ENCODE results near the gene USF3. TPM values are rescaled to one million over a fixed set of nuclear protein-coding genes. Genes with fewer than 3 reads are reported as not detected.
A peak's percentile ranks its signal among the peaks of the same experiment; 100 is the strongest.

Gene USF3
- total and polyA plus RNA-seq, 9 donors, result 10.7 to 19.8 (median 15.7) TPM

DNA sequence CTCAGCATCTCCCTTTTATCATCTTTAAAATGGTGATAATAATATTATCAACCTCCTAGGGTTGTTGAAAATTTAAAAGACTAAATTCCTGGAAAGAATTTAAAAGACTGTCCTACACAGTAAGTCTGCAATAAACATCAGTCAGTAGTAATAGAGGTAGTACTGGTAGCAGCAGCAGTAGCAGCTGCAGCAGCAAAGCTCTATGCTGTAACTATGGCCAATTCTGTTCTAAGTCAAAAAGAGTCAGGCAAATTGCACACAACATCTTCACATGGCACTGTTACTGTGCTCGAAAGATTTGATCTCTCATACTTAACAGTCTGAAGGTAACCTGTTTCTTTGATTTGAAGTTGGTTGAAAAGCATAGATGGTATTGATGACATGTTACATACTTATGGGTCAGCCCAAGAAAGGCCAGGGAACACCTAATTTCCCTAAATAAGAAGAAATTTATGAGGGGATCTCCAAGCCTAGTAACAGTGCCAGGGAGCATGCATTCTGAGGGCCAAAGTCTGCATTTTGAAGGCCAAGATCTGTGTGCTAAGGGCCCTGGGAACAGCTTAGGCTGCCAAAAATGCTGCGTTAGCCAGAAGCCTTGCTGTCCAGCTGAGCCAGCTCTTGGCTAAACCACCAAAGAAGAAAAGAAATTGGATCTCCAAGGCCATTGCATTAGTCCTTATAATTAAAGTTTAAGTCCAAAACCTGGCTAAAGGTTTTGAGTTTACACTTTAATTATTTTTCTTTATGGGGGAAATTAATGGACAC is 95.8 kb downstream of the USF3 start:
- peaks cover 11% of the 10 kb centered on the region for H3K4me1 ChIP-seq (ENCODE audit: control insufficient read depth, insufficient read depth, low read length)
- DNase-seq, result peak; percentile 68
- WGBS (ENCODE audit: insufficient coverage), result 60% methylated on average over 1 of the region's 2 CpGs

More for the DNA sequence above, 95.8 kb downstream of the USF3 start:
- no peaks in the 10 kb centered on the region for H3K27me3 ChIP-seq (ENCODE audit: control insufficient read depth, insufficient read depth, low read length)
- H3K9me3 ChIP-seq (replicated peaks; ENCODE audit: control insufficient read depth, low read depth, low read length), result no peaks in the 10 kb centered on the region
- no peaks in the 10 kb centered on the region for H3K36me3 ChIP-seq (ENCODE audit: control insufficient read depth, insufficient read depth, low read length)
- no peak overlapping the region for H3K27ac ChIP-seq (ENCODE audit: low read length)
- no peak overlapping the region for H3K4me3 ChIP-seq (ENCODE audit: low read length)

Other genes starting within 250 kb of the USF3 start
- gene SPICE1, start 181.5 kb downstream of the USF3 start, total RNA-seq, result 11.7 TPM
- 10 to 100 TPM in 1 of 8 donors, 1 to 10 TPM in 7; 5.9 to 13.8 (median 7.8) TPM for gene SPICE1, start 181.5 kb downstream of the USF3 start, polyA plus RNA-seq (ENCODE audit: insufficient read depth in 1 of 8, insufficient read length in 8 of 8, low replicate concordance in 1 of 8)
- gene SIDT1, start 164.1 kb downstream of the USF3 start, total RNA-seq, result 2.5 TPM
- gene SIDT1, start 164.1 kb downstream of the USF3 start, polyA plus RNA-seq (ENCODE audit: insufficient read depth in 1 of 8, insufficient read length in 8 of 8, low replicate concordance in 1 of 8), result 1 to 10 TPM; 1.8 to 3.7 (median 2.0) TPM
- 122 TPM for gene NAA50, start 49.6 kb upstream of the USF3 start, total RNA-seq
- gene NAA50, start 49.6 kb upstream of the USF3 start, polyA plus RNA-seq (ENCODE audit: insufficient read depth in 1 of 8, insufficient read length in 8 of 8, low replicate concordance in 1 of 8), result 100 to 1,000 TPM; 112 to 188 (median 164) TPM
- gene ATP6V1A, start 50.4 kb upstream of the USF3 start, total RNA-seq, result 20.3 TPM
- gene ATP6V1A, start 50.4 kb upstream of the USF3 start, polyA plus RNA-seq (ENCODE audit: insufficient read depth in 1 of 8, insufficient read length in 8 of 8, low replicate concordance in 1 of 8), result 10 to 100 TPM; 13.5 to 22.4 (median 15.3) TPM
- gene GRAMD1C, start 142.1 kb upstream of the USF3 start, total RNA-seq, result 1.3 TPM
- gene GRAMD1C, start 142.1 kb upstream of the USF3 start, polyA plus RNA-seq (ENCODE audit: insufficient read depth in 1 of 8, insufficient read length in 8 of 8, low replicate concordance in 1 of 8), result 1 to 10 TPM; 1.1 to 3.1 (median 1.5) TPM

Measured in muscle of leg (tissue), 11 donors.